OCI-LY1 (cell line): ENCODE measurements around the gene UCP2.
"Not testable (repeated sequence)": the region's sequence is repeated elsewhere in the genome, so short reads cannot be mapped to it uniquely, and the experiment has no call there.

ENCODE experiments used
- H2AFZ ChIP-seq: fragments of 200-600 bp; sonication (generic), shearing (Covaris generic); 2 replicates; pipeline ENCODE4 v1.6.0; 2014; ENCODE audit warnings: antibody characterized with exemption, mild to moderate bottlenecking, low read length
- H3F3A ChIP-seq: fragments of 200-600 bp; sonication (generic), shearing (Covaris generic); 2 replicates; pipeline ENCODE4 v1.6.0; 2014; ENCODE audit warnings: mild to moderate bottlenecking, antibody characterized with exemption, low read length, moderate library complexity; ENCODE audit not compliant: insufficient read depth
- H3K27ac ChIP-seq: fragments of 200-600 bp; sonication (generic); 2 replicates; pipeline ENCODE4 v1.5.1; 2014; ENCODE audit warnings: low read length, mixed run types, mild to moderate bottlenecking, low read depth; ENCODE audit not compliant: poor library complexity, severe bottlenecking
- H3K27me3 ChIP-seq: fragments of 200-600 bp; sonication (generic); 2 replicates; pipeline ENCODE4 v1.6.0; 2014; ENCODE audit warnings: antibody characterized with exemption, mild to moderate bottlenecking, low read length, moderate library complexity; ENCODE audit not compliant: insufficient read depth
- H3K36me3 ChIP-seq: fragments of 200-600 bp; sonication (generic); 2 replicates; pipeline ENCODE4 v1.6.1; 2014; ENCODE audit warnings: mild to moderate bottlenecking, antibody characterized with exemption, low read length, moderate library complexity, mixed read lengths; ENCODE audit not compliant: insufficient read depth
- H3K4me1 ChIP-seq: fragments of 200-600 bp; sonication (generic); 2 replicates; pipeline ENCODE4 v1.5.1; 2014; ENCODE audit warnings: mild to moderate bottlenecking, low read length, moderate library complexity; ENCODE audit not compliant: insufficient read depth, severe bottlenecking
- H3K4me2 ChIP-seq: fragments of 200-600 bp; sonication (generic), shearing (Covaris generic); 2 replicates; pipeline ENCODE4 v1.6.1; 2014; ENCODE audit warnings: low read length
- H3K4me3 ChIP-seq: fragments of 200-600 bp; sonication (generic); 2 replicates; pipeline ENCODE4 v1.5.1; 2014; ENCODE audit warnings: low read length, low read depth, mild to moderate bottlenecking, mixed read lengths; ENCODE audit not compliant: poor library complexity, severe bottlenecking
- H3K79me2 ChIP-seq: fragments of 200-600 bp; shearing (Covaris generic); 2 replicates; pipeline ENCODE4 v1.6.1; 2016; ENCODE audit warnings: mixed run types, low read length, mixed read lengths; ENCODE audit not compliant: insufficient read depth
- H3K9ac ChIP-seq: fragments of 200-600 bp; sonication (generic), shearing (Covaris generic); 2 replicates; pipeline ENCODE4 v1.6.1; 2014; ENCODE audit warnings: mild to moderate bottlenecking, low read length, mixed read lengths
- H3K9me2 ChIP-seq: fragments of 200-600 bp; sonication (generic), shearing (Covaris generic); 2 replicates; pipeline ENCODE4 v1.6.1; 2014; ENCODE audit warnings: low read depth, mild to moderate bottlenecking, low read length, mixed read lengths
- H3K9me3 ChIP-seq: fragments of 200-600 bp; shearing (Covaris generic); 2 replicates; pipeline ENCODE4 v1.6.1; 2014; ENCODE audit warnings: low read length, mixed read lengths
- H4K20me1 ChIP-seq: fragments of 200-600 bp; sonication (generic), shearing (Covaris generic); 2 replicates; pipeline ENCODE4 v1.6.0; 2016; ENCODE audit warnings: mild to moderate bottlenecking, low read length; ENCODE audit not compliant: insufficient read depth
- CTCF ChIP-seq: fragments of 200-600 bp; sonication (generic), shearing (Covaris generic); IDR thresholded peaks from 2 replicates; pipeline ENCODE4 v1.5.1; 2017; ENCODE audit warnings: mild to moderate bottlenecking, antibody characterized with exemption, low read length, moderate library complexity, mixed read lengths
- EZH2 ChIP-seq: fragments of 200-600 bp; sonication (generic), shearing (Covaris generic); IDR thresholded peaks from 2 replicates; pipeline ENCODE4 v1.8.0; 2017; ENCODE audit warnings: borderline replicate concordance, mixed run types, mild to moderate bottlenecking, antibody characterized with exemption, low read length, moderate library complexity, mixed read lengths

Gene UCP2

GRCh38 chr11:73990730-73991129, 8.1 kb upstream of the UCP2 start:
- no peaks in the 10 kb centered on the region for H4K20me1 ChIP-seq
- H3K27ac ChIP-seq = peak overlapping the region; percentile 98
- TF ChIP-seq CTCF = no peak
- TF ChIP-seq EZH2 = no peak
- H3K4me3 ChIP-seq = peak overlapping the region; percentile 30
- peak overlapping the region; percentile 63 for H3K4me2 ChIP-seq
- no peaks in the 10 kb centered on the region for H3K36me3 ChIP-seq
- H3K9me3 ChIP-seq = no peaks in the 10 kb centered on the region
- H3F3A ChIP-seq = peaks cover 20% of the 10 kb centered on the region
- no peaks in the 10 kb centered on the region for H3K27me3 ChIP-seq
- H2AFZ ChIP-seq = no peak overlapping the region
- H3K79me2 ChIP-seq = no peaks in the 10 kb centered on the region
- H3K9ac ChIP-seq = peak overlapping the region; percentile 54; the same call in 1 of the 2 replicates
- peaks cover 79% of the 10 kb centered on the region for H3K4me1 ChIP-seq
- H3K9me2 ChIP-seq = no peaks in the 10 kb centered on the region

GRCh38 chr11:73989156-73989555, 6.5 kb upstream of the UCP2 start:
- TF ChIP-seq CTCF (no peak), EZH2 (no peak)
- peaks cover 78% of the 10 kb centered on the region for H3K4me1 ChIP-seq
- H3F3A ChIP-seq = peaks cover 9% of the 10 kb centered on the region
- H3K9ac ChIP-seq = no peak overlapping the region
- no peaks in the 10 kb centered on the region for H3K79me2 ChIP-seq
- H3K27me3 ChIP-seq = no peaks in the 10 kb centered on the region
- H3K27ac ChIP-seq = peak overlapping the region; percentile 98
- H3K4me3 ChIP-seq = no peak overlapping the region
- no peaks in the 10 kb centered on the region for H3K9me3 ChIP-seq
- H3K36me3 ChIP-seq = no peaks in the 10 kb centered on the region
- no peaks in the 10 kb centered on the region for H4K20me1 ChIP-seq
- H2AFZ ChIP-seq = no peak overlapping the region
- H3K4me2 ChIP-seq = no peak overlapping the region
- no peaks in the 10 kb centered on the region for H3K9me2 ChIP-seq

GRCh38 chr11:73988227-73988626, 5.6 kb upstream of the UCP2 start:
- H3K9me3 ChIP-seq = no peaks in the 10 kb centered on the region
- no peak overlapping the region for H3K4me2 ChIP-seq
- no peak overlapping the region for H3K4me3 ChIP-seq
- H3K4me1 ChIP-seq = peaks cover 78% of the 10 kb centered on the region
- H3K36me3 ChIP-seq = no peaks in the 10 kb centered on the region
- no peak overlapping the region for H3K9ac ChIP-seq
- peaks cover 8% of the 10 kb centered on the region; the same call in 1 of the 2 replicates for H3F3A ChIP-seq
- H3K9me2 ChIP-seq = no peaks in the 10 kb centered on the region
- no peaks in the 10 kb centered on the region for H4K20me1 ChIP-seq
- H3K27me3 ChIP-seq = no peaks in the 10 kb centered on the region
- no peak overlapping the region for H2AFZ ChIP-seq
- no peak for TF ChIP-seq EZH2
- no peak for TF ChIP-seq CTCF
- peak overlapping the region; percentile 39 for H3K27ac ChIP-seq
- no peaks in the 10 kb centered on the region for H3K79me2 ChIP-seq

GRCh38 chr11:73985661-73986060, 3.0 kb upstream of the UCP2 start:
- not testable (repeated sequence) for H3K4me2 ChIP-seq, H3K9ac ChIP-seq, H3K27me3 ChIP-seq, H3K9me2 ChIP-seq, H3K9me3 ChIP-seq, H4K20me1 ChIP-seq, H2AFZ ChIP-seq, H3K4me3 ChIP-seq
- Histone ChIP-seq H3F3A (peaks cover 14% of the 10 kb centered on the region), H3K79me2 (peaks cover 13% of the 10 kb centered on the region), H3K36me3 (peaks cover 19% of the 10 kb centered on the region), H3K27ac (peak overlapping the region; percentile 98), H3K4me1 (peaks cover 60% of the 10 kb centered on the region)
